HL-60 (cell line): ENCODE measurements around the gene NOS1.
"Not testable (repeated sequence)": the region's sequence is repeated elsewhere in the genome, so short reads cannot be mapped to it uniquely, and the experiment has no call there.

ENCODE experiments used
- DNase-seq, 2 experiments: peaks; one replicate each; pipeline ENCODE4 v3.0.0-alpha.2; 2010 to 2020; ENCODE audit warnings: low read depth in 1 of 2, low spot score in 1 of 2
- H3K27ac ChIP-seq: fragments of 250-450 bp; sonication (Bioruptor Pico); replicated peaks from 2 replicates; pipeline ENCODE4 v1.5.1; 2020; ENCODE audit warnings: mild to moderate bottlenecking, moderate library complexity
- H3K27me3 ChIP-seq: fragments of 250-450 bp; sonication (Bioruptor Pico); 2 replicates; pipeline ENCODE4 v1.5.1; 2021; ENCODE audit warnings: mild to moderate bottlenecking, moderate library complexity; ENCODE audit not compliant: insufficient read depth, poor library complexity, severe bottlenecking
- H3K4me3 ChIP-seq: replicated peaks from 2 replicates; pipeline ENCODE4 v1.5.1; 2011; ENCODE audit warnings: mild to moderate bottlenecking, control low read depth, low read length; ENCODE audit not compliant: insufficient read depth
- CTCF ChIP-seq: IDR thresholded peaks from one replicate; pipeline ENCODE4 v1.5.1; 2011; ENCODE audit warnings: low read length, control low read depth, inconsistent platforms; ENCODE audit not compliant: insufficient read depth
- GABPA ChIP-seq: IDR thresholded peaks from 2 replicates; pipeline ENCODE4 v1.6.1; 2012; ENCODE audit warnings: low read depth
- POLR2AphosphoS5 ChIP-seq: IDR thresholded peaks from 2 replicates; pipeline ENCODE4 v1.6.1; 2012; ENCODE audit warnings: low read depth
- REST ChIP-seq: IDR thresholded peaks from 2 replicates; pipeline ENCODE4 v1.6.1; 2012; ENCODE audit warnings: low read depth; ENCODE audit not compliant: insufficient replicate concordance
- SPI1 ChIP-seq: IDR thresholded peaks from 2 replicates; pipeline ENCODE4 v1.6.1; 2012; ENCODE audit warnings: low read depth, mild to moderate bottlenecking, borderline replicate concordance

Gene NOS1

GRCh38 chr12:117193903-117194302, 167.5 kb downstream of the NOS1 start:
- TF ChIP-seq SPI1 (no peak), CTCF (no peak), POLR2AphosphoS5 (no peak), GABPA (no peak), REST (no peak)
- no peak for DNase-seq
- H3K27me3 ChIP-seq: no peaks in the 10 kb centered on the region
- no peak overlapping the region for H3K27ac ChIP-seq
- H3K4me3 ChIP-seq: no peak overlapping the region

- H3K27ac ChIP-seq, H3K4me3 ChIP-seq, H3K27me3 ChIP-seq, DNase-seq: not testable (repeated sequence)
Measured at GRCh38 chr12:117192581-117192980, 168.8 kb downstream of the NOS1 start.

GRCh38 chr12:117192057-117192456, 169.4 kb downstream of the NOS1 start:
- Histone ChIP-seq H3K4me3 (no peak overlapping the region), H3K27me3 (no peaks in the 10 kb centered on the region), H3K27ac (no peak overlapping the region)
- DNase-seq: no peak
- TF ChIP-seq CTCF (no peak), REST (no peak), SPI1 (no peak), GABPA (no peak), POLR2AphosphoS5 (no peak)

GRCh38 chr12:117190210-117190781, 171.1 kb downstream of the NOS1 start, which contains the start of gene FBXO21:
FBXO21 (minus strand) TSS chr12:117190470; CDS start chr12:117190456, 14 bp downstream.
- Histone ChIP-seq H3K4me3 (peak within 1 kb of the TSS; percentile 94), H3K27me3 (no peaks in the 10 kb centered on the region), H3K27ac (no peak within 1 kb of the TSS)
- peak; percentile 60 to 82 for DNase-seq
- no peak for TF ChIP-seq CTCF
- peak; percentile 52; the same call in 1 of the 2 replicates for TF ChIP-seq POLR2AphosphoS5
- TF ChIP-seq REST: peak; percentile 66
